ENCODE measurements around the gene TRMO.

TRMO gene

GRCh38 chr9:97858826-97859225 lies 63.5 kb downstream of the TRMO start:
- no peak for TF ChIP-seq CTCF (IDR thresholded peaks at IDR 0.05; ENCODE audit: low read depth, low read length)
- no peak for TF ChIP-seq MAX (IDR thresholded peaks at IDR 0.05; ENCODE audit: low read depth, low read length)
- no peak for TF ChIP-seq POLR2A (IDR thresholded peaks at IDR 0.05; ENCODE audit: extremely low read depth, insufficient read length)
- no peak for TF ChIP-seq MYC (IDR thresholded peaks at IDR 0.05; ENCODE audit: low read depth, low read length)
- DNase-seq (ENCODE audit: low read depth): no peak

GRCh38 chr9:97858393-97858713 lies 63.9 kb downstream of the TRMO start:
- no peak for DNase-seq (ENCODE audit: low read depth)
- H3K4me3 ChIP-seq (ENCODE audit: low read depth, low read length): no peak overlapping the region
- TF ChIP-seq POLR2A (IDR thresholded peaks at IDR 0.05; ENCODE audit: extremely low read depth, insufficient read length) (no peak), CTCF (IDR thresholded peaks at IDR 0.05; ENCODE audit: low read depth, low read length) (no peak), MYC (IDR thresholded peaks at IDR 0.05; ENCODE audit: low read depth, low read length) (no peak), MAX (IDR thresholded peaks at IDR 0.05; ENCODE audit: low read depth, low read length) (no peak)

More at GRCh38 chr9:97858826-97859225, 63.5 kb downstream of the TRMO start:
- no peak overlapping the region for H3K4me3 ChIP-seq (ENCODE audit: low read depth, low read length)

GRCh38 chr9:97857606-97858392 lies 64.5 kb downstream of the TRMO start:
- no peak overlapping the region for H3K4me3 ChIP-seq (ENCODE audit: low read depth, low read length)

GRCh38 chr9:97856857-97857605 lies 65.3 kb downstream of the TRMO start:
- no peak for DNase-seq (ENCODE audit: low read depth)
- TF ChIP-seq MYC (IDR thresholded peaks at IDR 0.05; ENCODE audit: low read depth, low read length) (no peak), POLR2A (IDR thresholded peaks at IDR 0.05; ENCODE audit: extremely low read depth, insufficient read length) (no peak), MAX (IDR thresholded peaks at IDR 0.05; ENCODE audit: low read depth, low read length) (no peak), CTCF (IDR thresholded peaks at IDR 0.05; ENCODE audit: low read depth, low read length) (no peak)
- H3K4me3 ChIP-seq (ENCODE audit: low read depth, low read length): no peak overlapping the region

More at GRCh38 chr9:97857606-97858392, 64.5 kb downstream of the TRMO start:
- TF ChIP-seq CTCF (IDR thresholded peaks at IDR 0.05; ENCODE audit: low read depth, low read length): no peak
- peak; percentile 35 for DNase-seq (ENCODE audit: low read depth)

GRCh38 chr9:97855899-97856298 lies 66.4 kb downstream of the TRMO start:
- no peak overlapping the region for H3K4me3 ChIP-seq (ENCODE audit: low read depth, low read length)
- DNase-seq (ENCODE audit: low read depth): no peak
- no peak for TF ChIP-seq MAX (IDR thresholded peaks at IDR 0.05; ENCODE audit: low read depth, low read length)
- no peak for TF ChIP-seq CTCF (IDR thresholded peaks at IDR 0.05; ENCODE audit: low read depth, low read length)
- TF ChIP-seq MYC (IDR thresholded peaks at IDR 0.05; ENCODE audit: low read depth, low read length): no peak
- TF ChIP-seq POLR2A (IDR thresholded peaks at IDR 0.05; ENCODE audit: extremely low read depth, insufficient read length): no peak
